OCI-LY7 (cell line): ENCODE measurements around the gene FLAD1. TPM values are rescaled to one million over a fixed set of nuclear protein-coding genes. Genes with fewer than 3 reads are reported as not detected.
A peak's percentile ranks its signal among the peaks of the same experiment; 100 is the strongest.

Source experiments
- BruUV-seq: library from RNA; stranded (reverse); fragments of 400-500 nt; replicated peaks from 2 replicates; lab custom pipeline; 2021; lab: Mats Ljungman, UMichigan
- CTCF ChIA-PET: fragments of 300-600 bp; sonication (Branson Sonifier 250); formaldehyde crosslinking; loops from one replicate; lab custom pipeline; 2022; ENCODE audit warnings: antibody characterized with exemption; ENCODE audit not compliant: unreplicated experiment; lab: Charles Lee
- POLR2A ChIA-PET: fragments of 300-600 bp; sonication (Branson Sonifier 250); formaldehyde crosslinking; loops from one replicate; lab custom pipeline; 2022; ENCODE audit warnings: antibody characterized with exemption; lab: Charles Lee
- DNase-seq: peaks from one replicate; pipeline ENCODE4 v3.0.0-alpha.2; 2015; ENCODE audit warnings: low spot score
- H2AFZ ChIP-seq: fragments of 200-600 bp; sonication (generic), shearing (Covaris generic); 2 replicates; pipeline ENCODE4 v1.6.1; 2014; ENCODE audit warnings: mild to moderate bottlenecking, antibody characterized with exemption, low read length, moderate library complexity
- H3K27ac ChIP-seq: fragments of 200-600 bp; sonication (generic); 2 replicates; pipeline ENCODE4 v1.5.1; 2014; ENCODE audit warnings: mixed run types, low read depth, mild to moderate bottlenecking, moderate library complexity, low read length, inconsistent platforms; ENCODE audit not compliant: poor library complexity, severe bottlenecking
- H3K36me3 ChIP-seq: fragments of 200-600 bp; sonication (generic); 2 replicates; pipeline ENCODE4 v1.6.1; 2014; ENCODE audit warnings: mild to moderate bottlenecking, antibody characterized with exemption, low read length, moderate library complexity, mixed read lengths; ENCODE audit not compliant: insufficient read depth
- H3K4me1 ChIP-seq: fragments of 200-600 bp; sonication (generic); 2 replicates; pipeline ENCODE4 v1.5.1; 2014; ENCODE audit warnings: mild to moderate bottlenecking, low read length; ENCODE audit not compliant: insufficient read depth, poor library complexity, severe bottlenecking
- H3K4me2 ChIP-seq: fragments of 200-600 bp; sonication (generic); 2 replicates; pipeline ENCODE4 v1.6.1; 2014; ENCODE audit warnings: mild to moderate bottlenecking, low read length
- H3K4me3 ChIP-seq: fragments of 200-600 bp; sonication (generic); 2 replicates; pipeline ENCODE4 v1.5.1; 2014; ENCODE audit warnings: mild to moderate bottlenecking, low read depth, low read length; ENCODE audit not compliant: poor library complexity, severe bottlenecking
- H3K79me2 ChIP-seq: fragments of 200-600 bp; sonication (generic); 2 replicates; pipeline ENCODE4 v1.6.1; 2016; ENCODE audit warnings: low read depth, mild to moderate bottlenecking, low read length, moderate library complexity, mixed read lengths; ENCODE audit not compliant: insufficient read depth
- H3K9me2 ChIP-seq: fragments of 200-600 bp; sonication (generic); 2 replicates; pipeline ENCODE4 v1.6.1; 2016; ENCODE audit warnings: mild to moderate bottlenecking, low read length, mixed read lengths; ENCODE audit not compliant: insufficient read depth
- H3K9me3 ChIP-seq: fragments of 200-600 bp; sonication (generic); 2 replicates; pipeline ENCODE4 v1.6.1; 2014; ENCODE audit warnings: mild to moderate bottlenecking, mixed run types, low read length, mixed read lengths
- H4K20me1 ChIP-seq: fragments of 200-600 bp; sonication (generic); 2 replicates; pipeline ENCODE4 v1.6.1; 2014; ENCODE audit warnings: mild to moderate bottlenecking, antibody characterized with exemption, low read length, moderate library complexity, mixed read lengths; ENCODE audit not compliant: insufficient read depth
- EZH2phosphoT487 ChIP-seq: fragments of 200-600 bp; sonication (generic); IDR thresholded peaks from 2 replicates; pipeline ENCODE4 v1.6.1; 2018; ENCODE audit warnings: low read depth, borderline replicate concordance, mild to moderate bottlenecking, mixed run types, antibody characterized with exemption, low read length, moderate library complexity, mixed read lengths
- intact Hi-C: fragments of 100-400 bp; cut with micrococcal nuclease; formaldehyde crosslinking; loops from one replicate; pipeline ENCODE4 v1.10.0; 2022; ENCODE audit not compliant: unreplicated experiment
- total RNA-seq, 2 experiments: library from RNA; depleted of rRNA in 1 of 2; stranded (reverse); fragments of >200 nt in 1 of 2; shearing (Covaris generic) in 1 of 2; gene quantifications; 2 replicates each; pipeline ENCODE4 v1.2.3, GENCODE V29; 2014 to 2022
- TF ChIP-seq, protein P1 (sequence below): fragments of 200-600 bp; sonication (generic); conservative IDR thresholded peaks from 2 replicates; pipeline ENCODE4 v1.5.1; 2014; ENCODE audit warnings: mild to moderate bottlenecking, antibody characterized with exemption, low read length, moderate library complexity, mixed read lengths

FLAD1 gene
- total RNA-seq, 2 experiments from 2014 or later = 52.7 to 57.9 TPM

DNA sequence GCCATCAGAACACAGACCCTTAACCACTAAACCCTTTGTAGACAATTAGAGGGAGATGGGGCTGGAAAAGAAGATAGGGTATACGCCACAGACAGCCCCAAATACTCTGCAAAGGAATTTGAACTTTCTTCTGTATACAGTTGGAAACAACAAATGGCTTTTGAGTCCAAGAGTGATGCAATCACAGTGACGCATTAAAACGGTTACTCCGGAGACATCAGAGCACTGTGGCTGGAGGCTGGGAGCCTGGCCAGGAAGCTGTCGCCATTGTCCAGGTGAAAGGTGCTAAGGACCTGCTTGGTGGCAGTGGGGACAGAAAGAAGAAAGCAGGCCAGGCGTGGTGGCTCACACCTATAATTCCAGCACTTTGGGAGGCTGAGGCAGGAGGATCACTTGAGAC, 4.2 kb downstream of the FLAD1 start:
- no peak overlapping the region for H3K4me3 ChIP-seq
- no peaks in the 10 kb centered on the region for H3K9me3 ChIP-seq
- CTCF ChIA-PET = no interaction called here
- BruUV-seq = no TSS peak
- H3K27ac ChIP-seq = no peak overlapping the region
- DNase-seq = no peak
- peaks cover 51% of the 10 kb centered on the region for H3K36me3 ChIP-seq
- H2AFZ ChIP-seq = no peak overlapping the region
- H3K4me2 ChIP-seq = no peak overlapping the region
- no peaks in the 10 kb centered on the region for H4K20me1 ChIP-seq
- H3K79me2 ChIP-seq = peaks cover 44% of the 10 kb centered on the region
- intact Hi-C loops = no loop called here
- no peak for TF ChIP-seq EZH2phosphoT487
- TF ChIP-seq, protein P1, sequence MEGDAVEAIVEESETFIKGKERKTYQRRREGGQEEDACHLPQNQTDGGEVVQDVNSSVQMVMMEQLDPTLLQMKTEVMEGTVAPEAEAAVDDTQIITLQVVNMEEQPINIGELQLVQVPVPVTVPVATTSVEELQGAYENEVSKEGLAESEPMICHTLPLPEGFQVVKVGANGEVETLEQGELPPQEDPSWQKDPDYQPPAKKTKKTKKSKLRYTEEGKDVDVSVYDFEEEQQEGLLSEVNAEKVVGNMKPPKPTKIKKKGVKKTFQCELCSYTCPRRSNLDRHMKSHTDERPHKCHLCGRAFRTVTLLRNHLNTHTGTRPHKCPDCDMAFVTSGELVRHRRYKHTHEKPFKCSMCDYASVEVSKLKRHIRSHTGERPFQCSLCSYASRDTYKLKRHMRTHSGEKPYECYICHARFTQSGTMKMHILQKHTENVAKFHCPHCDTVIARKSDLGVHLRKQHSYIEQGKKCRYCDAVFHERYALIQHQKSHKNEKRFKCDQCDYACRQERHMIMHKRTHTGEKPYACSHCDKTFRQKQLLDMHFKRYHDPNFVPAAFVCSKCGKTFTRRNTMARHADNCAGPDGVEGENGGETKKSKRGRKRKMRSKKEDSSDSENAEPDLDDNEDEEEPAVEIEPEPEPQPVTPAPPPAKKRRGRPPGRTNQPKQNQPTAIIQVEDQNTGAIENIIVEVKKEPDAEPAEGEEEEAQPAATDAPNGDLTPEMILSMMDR = no peak
- POLR2A ChIA-PET = no interaction called here
- H3K9me2 ChIP-seq = no peaks in the 10 kb centered on the region
- H3K4me1 ChIP-seq = peaks cover 15% of the 10 kb centered on the region

DNA sequence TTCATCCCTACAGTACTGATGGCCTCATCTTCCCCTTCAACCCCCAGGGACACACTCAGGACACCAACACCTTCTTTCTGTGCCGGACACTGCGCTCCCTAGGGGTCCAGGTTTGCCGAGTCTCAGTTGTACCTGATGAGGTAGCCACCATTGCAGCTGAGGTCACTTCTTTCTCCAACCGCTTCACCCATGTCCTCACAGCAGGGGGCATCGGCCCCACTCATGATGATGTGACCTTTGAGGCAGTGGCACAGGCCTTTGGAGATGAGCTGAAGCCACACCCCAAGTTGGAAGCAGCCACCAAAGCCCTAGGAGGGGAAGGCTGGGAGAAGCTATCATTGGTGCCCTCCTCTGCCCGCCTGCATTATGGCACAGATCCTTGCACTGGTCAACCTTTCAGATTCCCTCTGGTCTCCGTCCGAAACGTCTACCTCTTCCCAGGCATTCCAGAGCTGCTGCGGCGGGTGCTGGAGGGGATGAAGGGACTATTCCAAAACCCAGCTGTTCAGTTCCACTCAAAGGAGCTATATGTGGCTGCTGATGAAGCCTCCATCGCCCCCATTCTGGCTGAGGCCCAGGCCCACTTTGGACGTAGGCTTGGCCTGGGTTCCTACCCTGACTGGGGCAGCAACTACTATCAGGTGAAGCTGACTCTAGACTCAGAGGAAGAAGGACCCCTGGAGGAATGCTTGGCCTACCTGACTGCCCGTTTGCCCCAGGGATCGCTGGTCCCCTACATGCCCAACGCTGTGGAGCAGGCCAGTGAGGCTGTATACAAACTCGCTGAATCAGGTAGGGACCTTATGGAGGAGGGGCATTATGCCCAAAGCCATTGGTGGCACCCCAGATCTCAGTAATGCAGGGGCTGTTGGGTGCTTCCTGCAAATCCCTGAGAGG, 5.2 kb downstream of the FLAD1 start:
- Histone ChIP-seq H3K9me3 (no peaks in the 10 kb centered on the region), H3K9me2 (no peaks in the 10 kb centered on the region), H3K4me2 (no peak overlapping the region), H3K27ac (no peak overlapping the region), H3K4me3 (no peak overlapping the region), H3K36me3 (peaks cover 54% of the 10 kb centered on the region), H3K79me2 (peaks cover 44% of the 10 kb centered on the region), H4K20me1 (no peaks in the 10 kb centered on the region), H3K4me1 (peaks cover 10% of the 10 kb centered on the region), H2AFZ (no peak overlapping the region)
- ChIA-PET POLR2A (no interaction called here), CTCF (interaction anchor here (0.5 to 1.2 kb wide), 3 partner anchors 11 to 90 kb away, joined by 4 to 7 read pairs (median 6); partner anchors contain the start of gene EFNA3)
- no TSS peak for BruUV-seq
- DNase-seq = no peak
- TF ChIP-seq, protein P1 = peak; percentile 28; the same call in 1 of the 2 replicates
- TF ChIP-seq EZH2phosphoT487 = no peak
- intact Hi-C loops = no loop called here
